Measurements from ENCODE around the gene LRRFIP2. TPM values are rescaled to one million over a fixed set of nuclear protein-coding genes. Genes with fewer than 3 reads are reported as not detected.
"Not testable (repeated sequence)": the region's sequence is repeated elsewhere in the genome, so short reads cannot be mapped to it uniquely, and the experiment has no call there.

The LRRFIP2 gene
- total RNA-seq, 1 donor from 2014 or later = 62.4 TPM

GRCh38 chr3:37052860-37053259 lies 121.5 kb downstream of the LRRFIP2 start:
- Histone ChIP-seq H3K27ac (ENCODE audit: low read depth, low read length) (no peak overlapping the region), H2AFZ (ENCODE audit: low read depth, low read length) (no peak overlapping the region), H3K27me3 (ENCODE audit: insufficient read depth, low read length) (no peaks in the 10 kb centered on the region), H3K79me2 (ENCODE audit: insufficient read depth, low read length) (no peaks in the 10 kb centered on the region), H3K9me3 (ENCODE audit: insufficient read depth, low read depth, low read length) (no peaks in the 10 kb centered on the region), H4K20me1 (ENCODE audit: insufficient read depth, low read length) (no peaks in the 10 kb centered on the region), H3K9ac (ENCODE audit: low read length) (no peak overlapping the region), H3K4me2 (ENCODE audit: low read length) (no peak overlapping the region), H3K4me3 (ENCODE audit: insufficient read depth, low read depth, low read length) (no peak overlapping the region), H3K4me1 (ENCODE audit: insufficient read depth, low read length) (peaks cover 6% of the 10 kb centered on the region), H3K36me3 (ENCODE audit: insufficient read depth, low read length) (peaks cover 68% of the 10 kb centered on the region)
- H3K9me3 Mint-ChIP-seq (ENCODE audit: unreplicated experiment) = no peaks in the 10 kb centered on the region
- H3K36me3 Mint-ChIP-seq (ENCODE audit: low read depth, unreplicated experiment) = peaks cover 43% of the 10 kb centered on the region
- H3K4me3 Mint-ChIP-seq (ENCODE audit: unreplicated experiment) = no peak overlapping the region
- no peak for FAIRE-seq
- peak; percentile 22 for DNase-seq (ENCODE audit: low read depth)
- TF ChIP-seq, protein P1, sequence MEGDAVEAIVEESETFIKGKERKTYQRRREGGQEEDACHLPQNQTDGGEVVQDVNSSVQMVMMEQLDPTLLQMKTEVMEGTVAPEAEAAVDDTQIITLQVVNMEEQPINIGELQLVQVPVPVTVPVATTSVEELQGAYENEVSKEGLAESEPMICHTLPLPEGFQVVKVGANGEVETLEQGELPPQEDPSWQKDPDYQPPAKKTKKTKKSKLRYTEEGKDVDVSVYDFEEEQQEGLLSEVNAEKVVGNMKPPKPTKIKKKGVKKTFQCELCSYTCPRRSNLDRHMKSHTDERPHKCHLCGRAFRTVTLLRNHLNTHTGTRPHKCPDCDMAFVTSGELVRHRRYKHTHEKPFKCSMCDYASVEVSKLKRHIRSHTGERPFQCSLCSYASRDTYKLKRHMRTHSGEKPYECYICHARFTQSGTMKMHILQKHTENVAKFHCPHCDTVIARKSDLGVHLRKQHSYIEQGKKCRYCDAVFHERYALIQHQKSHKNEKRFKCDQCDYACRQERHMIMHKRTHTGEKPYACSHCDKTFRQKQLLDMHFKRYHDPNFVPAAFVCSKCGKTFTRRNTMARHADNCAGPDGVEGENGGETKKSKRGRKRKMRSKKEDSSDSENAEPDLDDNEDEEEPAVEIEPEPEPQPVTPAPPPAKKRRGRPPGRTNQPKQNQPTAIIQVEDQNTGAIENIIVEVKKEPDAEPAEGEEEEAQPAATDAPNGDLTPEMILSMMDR (IDR thresholded peaks at IDR 0.05; ENCODE audit: insufficient read depth, low read depth, low read length) = no peak
- no peak for TF ChIP-seq EZH2 (IDR thresholded peaks at IDR 0.05; ENCODE audit: insufficient read depth, low read length)
- H3K4me1 Mint-ChIP-seq (ENCODE audit: low read depth, unreplicated experiment) = peaks cover 14% of the 10 kb centered on the region
- H3K27me3 Mint-ChIP-seq (ENCODE audit: low read depth, unreplicated experiment) = no peaks in the 10 kb centered on the region
- no peak overlapping the region for H3K27ac Mint-ChIP-seq (ENCODE audit: unreplicated experiment)

- no peak overlapping the region for H3K4me3 Mint-ChIP-seq (ENCODE audit: unreplicated experiment)
- H3K4me1 Mint-ChIP-seq (ENCODE audit: low read depth, unreplicated experiment) = peaks cover 14% of the 10 kb centered on the region
- FAIRE-seq (no peak), DNase-seq (ENCODE audit: low read depth) (no peak)
- no peak overlapping the region for H3K4me2 ChIP-seq (ENCODE audit: low read length)
- H3K9me3 ChIP-seq (ENCODE audit: insufficient read depth, low read depth, low read length) = no peaks in the 10 kb centered on the region
- no peaks in the 10 kb centered on the region for H4K20me1 ChIP-seq (ENCODE audit: insufficient read depth, low read length)
- H3K27ac Mint-ChIP-seq (ENCODE audit: unreplicated experiment) = peak overlapping the region; percentile 6
- peaks cover 6% of the 10 kb centered on the region for H3K4me1 ChIP-seq (ENCODE audit: insufficient read depth, low read length)
- no peaks in the 10 kb centered on the region for H3K9me3 Mint-ChIP-seq (ENCODE audit: unreplicated experiment)
- no peak overlapping the region for H3K4me3 ChIP-seq (ENCODE audit: insufficient read depth, low read depth, low read length)
- TF ChIP-seq, protein P1 (IDR thresholded peaks at IDR 0.05; ENCODE audit: insufficient read depth, low read depth, low read length) = no peak
- no peak for TF ChIP-seq EZH2 (IDR thresholded peaks at IDR 0.05; ENCODE audit: insufficient read depth, low read length)
- no peaks in the 10 kb centered on the region for H3K27me3 Mint-ChIP-seq (ENCODE audit: low read depth, unreplicated experiment)
- no peaks in the 10 kb centered on the region for H3K79me2 ChIP-seq (ENCODE audit: insufficient read depth, low read length)
- no peak overlapping the region for H3K27ac ChIP-seq (ENCODE audit: low read depth, low read length)
- peaks cover 55% of the 10 kb centered on the region for H3K36me3 ChIP-seq (ENCODE audit: insufficient read depth, low read length)
- H3K36me3 Mint-ChIP-seq (ENCODE audit: low read depth, unreplicated experiment) = peaks cover 41% of the 10 kb centered on the region
- H3K9ac ChIP-seq (ENCODE audit: low read length) = no peak overlapping the region
- no peaks in the 10 kb centered on the region for H3K27me3 ChIP-seq (ENCODE audit: insufficient read depth, low read length)
- H2AFZ ChIP-seq (ENCODE audit: low read depth, low read length) = no peak overlapping the region
These were observed 124.1 kb downstream of the LRRFIP2 start for GRCh38 chr3:37050282-37050681.

- H4K20me1 ChIP-seq (ENCODE audit: insufficient read depth, low read length); H3K79me2 ChIP-seq (ENCODE audit: insufficient read depth, low read length); H3K4me3 Mint-ChIP-seq (ENCODE audit: unreplicated experiment); H3K9me3 ChIP-seq (ENCODE audit: insufficient read depth, low read depth, low read length); H3K4me1 Mint-ChIP-seq (ENCODE audit: low read depth, unreplicated experiment); DNase-seq (ENCODE audit: low read depth); H3K9me3 Mint-ChIP-seq (ENCODE audit: unreplicated experiment); H3K4me3 ChIP-seq (ENCODE audit: insufficient read depth, low read depth, low read length); H3K27ac Mint-ChIP-seq (ENCODE audit: unreplicated experiment); H3K27me3 ChIP-seq (ENCODE audit: insufficient read depth, low read length); H3K4me1 ChIP-seq (ENCODE audit: insufficient read depth, low read length); H2AFZ ChIP-seq (ENCODE audit: low read depth, low read length); H3K27me3 Mint-ChIP-seq (ENCODE audit: low read depth, unreplicated experiment); H3K27ac ChIP-seq (ENCODE audit: low read depth, low read length); H3K4me2 ChIP-seq (ENCODE audit: low read length); FAIRE-seq; H3K9ac ChIP-seq (ENCODE audit: low read length): not testable (repeated sequence)
- peaks cover 28% of the 10 kb centered on the region for H3K36me3 Mint-ChIP-seq (ENCODE audit: low read depth, unreplicated experiment)
- H3K36me3 ChIP-seq (ENCODE audit: insufficient read depth, low read length) = peaks cover 22% of the 10 kb centered on the region
These were observed 131.7 kb downstream of the LRRFIP2 start for GRCh38 chr3:37042712-37043111.
